ENCODE measurements around the gene CALML6. TPM values are rescaled to one million over a fixed set of nuclear protein-coding genes. Genes with fewer than 3 reads are reported as not detected.

Gene CALML6
- total RNA-seq, 1 donor from 2014 or later = 1.3 TPM

- ATAC-seq (ENCODE audit: low read depth) = peak; percentile 12
These were observed 19.4 kb upstream of the CALML6 start for GRCh38 chr1:1895456-1896336.

GRCh38 chr1:1898246-1898933 lies 16.7 kb upstream of the CALML6 start:
- Mint-ChIP-seq H3K27ac (no peak overlapping the region), H3K4me1 (peaks cover 39% of the 10 kb centered on the region), H3K27me3 (no peaks in the 10 kb centered on the region), H3K36me3 (ENCODE audit: low read depth) (no peaks in the 10 kb centered on the region), H3K4me3 (no peak overlapping the region), H3K9me3 (no peaks in the 10 kb centered on the region)
- no peak for TF ChIP-seq CTCF (IDR thresholded peaks at IDR 0.05)
- ATAC-seq (ENCODE audit: low read depth) = no peak
- intact Hi-C loops (cut with micrococcal nuclease) = loop anchor here (10.0 kb wide), 1 partner anchor 594 kb away; the partner anchor contains the start of genes ACAP3 and PUSL1
- POLR2A ChIA-PET = interaction anchor here (0.6 to 2.2 kb wide), 5 partner anchors 10 to 119 kb away, joined by 3 to 18 read pairs (median 4); no protein-coding TSS in a partner anchor
- no peak for DNase-seq
- CTCF ChIA-PET = interaction anchor here (1.1 to 3.1 kb wide), 3 partner anchors 8 to 118 kb away, joined by 4 to 11 read pairs (median 7); no protein-coding TSS in a partner anchor

More at GRCh38 chr1:1895456-1896336, 19.4 kb upstream of the CALML6 start:
- ChIA-PET POLR2A (interaction anchor here (0.5 to 1.8 kb wide), 6 partner anchors 10 to 393 kb away, joined by 3 to 9 read pairs (median 4); no protein-coding TSS in a partner anchor), CTCF (interaction anchor here (2.9 kb wide), 1 partner anchor 10 kb away, joined by 13 read pairs; no protein-coding TSS in a partner anchor)
- intact Hi-C loops (cut with micrococcal nuclease) = loop anchor here (10.0 kb wide), 1 partner anchor 591 kb away; the partner anchor contains the start of genes ACAP3 and PUSL1
- TF ChIP-seq CTCF (IDR thresholded peaks at IDR 0.05) = no peak
- Mint-ChIP-seq H3K36me3 (ENCODE audit: low read depth) (peaks cover 3% of the 10 kb centered on the region), H3K27ac (no peak overlapping the region), H3K4me3 (peak overlapping the region; percentile 8), H3K27me3 (no peaks in the 10 kb centered on the region), H3K4me1 (peaks cover 48% of the 10 kb centered on the region), H3K9me3 (no peaks in the 10 kb centered on the region)
- DNase-seq = no peak

- H3K36me3 Mint-ChIP-seq (ENCODE audit: low read depth) = no peaks in the 10 kb centered on the region
- ATAC-seq (ENCODE audit: low read depth) (peak; percentile 46), DNase-seq (no peak)
- no peaks in the 10 kb centered on the region for H3K9me3 Mint-ChIP-seq
- no peak overlapping the region for H3K27ac Mint-ChIP-seq
- ChIA-PET POLR2A (interaction anchor here (0.6 to 2.3 kb wide), 4 partner anchors 9 to 119 kb away, joined by 3 to 18 read pairs (median 6); no protein-coding TSS in a partner anchor), CTCF (interaction anchor here (0.9 to 3.1 kb wide), 4 partner anchors 10 to 119 kb away, joined by 3 to 11 read pairs (median 4); no protein-coding TSS in a partner anchor)
- no peak for TF ChIP-seq CTCF (IDR thresholded peaks at IDR 0.05)
- H3K27me3 Mint-ChIP-seq = no peaks in the 10 kb centered on the region
- H3K4me1 Mint-ChIP-seq = peaks cover 35% of the 10 kb centered on the region
- intact Hi-C loops (cut with micrococcal nuclease) = loop anchor here (10.0 kb wide), 1 partner anchor 595 kb away; the partner anchor contains the start of genes ACAP3 and PUSL1
- H3K4me3 Mint-ChIP-seq = peak overlapping the region; percentile 59
These were observed 15.6 kb upstream of the CALML6 start for GRCh38 chr1:1899266-1899966.

- CTCF ChIA-PET = interaction anchor here (0.9 to 3.1 kb wide), 3 partner anchors 9 to 73 kb away, joined by 3 to 11 read pairs (median 3); no protein-coding TSS in a partner anchor
- H3K27ac Mint-ChIP-seq = no peak overlapping the region
These were observed 15.1 kb upstream of the CALML6 start for GRCh38 chr1:1899967-1900327.

More at GRCh38 chr1:1899967-1900327, 15.1 kb upstream of the CALML6 start:
- ATAC-seq (ENCODE audit: low read depth) (no peak), DNase-seq (no peak)
- H3K27me3 Mint-ChIP-seq = no peaks in the 10 kb centered on the region
- no peak for TF ChIP-seq CTCF (IDR thresholded peaks at IDR 0.05)
- no peak overlapping the region for H3K4me3 Mint-ChIP-seq
- no peaks in the 10 kb centered on the region for H3K9me3 Mint-ChIP-seq
- intact Hi-C loops (cut with micrococcal nuclease) = loop anchor here (10.0 kb wide), 3 partner anchors 245 to 595 kb away; partner anchors contain the start of genes ACAP3, CDK11B, MRPL20 and PUSL1
- H3K4me1 Mint-ChIP-seq = peaks cover 29% of the 10 kb centered on the region
- no peaks in the 10 kb centered on the region for H3K36me3 Mint-ChIP-seq (ENCODE audit: low read depth)
- POLR2A ChIA-PET = interaction anchor here (0.6 to 2.3 kb wide), 4 partner anchors 9 to 120 kb away, joined by 3 to 18 read pairs (median 6); no protein-coding TSS in a partner anchor
